HG02623 (cell line): ENCODE data around the gene LPAR2.
A peak's percentile ranks its signal among the peaks of the same experiment; 100 is the strongest.
"Not testable (repeated sequence)": the region's sequence is repeated elsewhere in the genome, so short reads cannot be mapped to it uniquely, and the experiment has no call there.

Source experiments
- ATAC-seq: cut with Tn5 transposase; IDR thresholded peaks from one replicate; pipeline ENCODE4 v1.9.1; 2021; ENCODE audit warnings: moderate library complexity; ENCODE audit not compliant: unreplicated experiment

LPAR2 gene

DNA sequence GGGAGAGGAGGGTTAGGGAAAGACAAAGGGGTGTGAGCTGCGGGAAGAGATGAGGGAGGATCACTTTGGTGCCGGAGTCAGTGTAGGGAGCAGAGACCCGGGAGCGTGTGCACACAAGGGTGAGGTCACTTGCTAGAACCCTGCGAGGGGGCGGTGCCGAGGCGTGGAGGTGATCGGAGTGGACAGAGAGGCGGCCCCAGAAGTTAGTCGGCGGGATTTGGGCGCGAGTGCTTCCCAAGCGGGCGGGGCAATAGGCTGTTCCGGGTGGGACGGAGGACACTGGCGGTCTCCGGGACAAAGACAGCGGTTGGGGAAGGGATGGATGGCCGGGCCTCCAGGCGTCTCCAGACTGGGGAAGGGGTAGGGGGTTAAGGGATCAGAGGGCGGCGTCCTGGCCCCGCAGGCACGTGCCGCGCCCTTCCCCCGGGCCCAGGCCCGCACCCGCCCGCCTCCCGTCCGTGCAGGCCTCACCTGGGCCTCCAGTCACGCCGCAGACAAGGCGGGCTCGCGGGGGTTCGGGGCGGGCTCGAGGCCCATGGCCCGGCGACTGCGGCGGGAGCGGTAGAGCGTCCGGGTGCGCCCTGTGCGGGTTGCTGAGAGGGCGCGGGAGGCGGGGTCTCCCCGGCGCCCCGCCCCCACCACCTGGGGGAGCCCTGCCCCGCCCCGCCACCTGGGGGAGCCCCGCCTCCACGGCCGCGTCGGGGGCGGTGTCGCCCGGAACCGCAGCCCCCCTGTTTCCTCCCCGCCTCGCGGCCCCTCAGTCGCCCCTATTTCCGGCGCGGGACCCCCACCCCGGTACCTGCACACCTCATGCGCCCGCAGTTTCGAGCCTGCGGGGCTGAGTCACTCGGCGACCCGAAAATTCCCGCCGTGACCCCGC lies at the start of gene LPAR2:
Gene LPAR2 (minus strand): TSS at position 600 of the 880 bp plus-strand sequence. CDS start 945 bp downstream, outside the sequence.
- peak; percentile 54 for ATAC-seq

DNA sequence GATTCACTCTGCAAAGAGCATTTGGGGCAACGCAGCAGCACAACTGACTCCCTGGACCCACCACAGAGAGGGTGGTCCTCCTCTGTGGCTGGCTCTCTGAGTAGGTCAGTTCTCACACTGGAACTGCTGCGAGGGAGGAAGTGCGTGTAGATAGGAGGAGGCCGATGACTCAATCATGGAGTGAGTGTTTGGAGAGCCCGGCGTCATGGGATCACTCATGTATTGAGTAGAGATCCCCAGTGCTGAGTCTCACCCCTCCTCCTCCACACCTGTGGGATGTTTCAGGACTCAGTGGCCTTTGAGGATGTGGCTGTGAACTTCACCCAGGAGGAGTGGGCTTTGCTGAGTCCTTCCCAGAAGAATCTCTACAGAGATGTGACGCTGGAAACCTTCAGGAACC lies 49.6 kb upstream of the LPAR2 start:
- ATAC-seq: no peak

DNA sequence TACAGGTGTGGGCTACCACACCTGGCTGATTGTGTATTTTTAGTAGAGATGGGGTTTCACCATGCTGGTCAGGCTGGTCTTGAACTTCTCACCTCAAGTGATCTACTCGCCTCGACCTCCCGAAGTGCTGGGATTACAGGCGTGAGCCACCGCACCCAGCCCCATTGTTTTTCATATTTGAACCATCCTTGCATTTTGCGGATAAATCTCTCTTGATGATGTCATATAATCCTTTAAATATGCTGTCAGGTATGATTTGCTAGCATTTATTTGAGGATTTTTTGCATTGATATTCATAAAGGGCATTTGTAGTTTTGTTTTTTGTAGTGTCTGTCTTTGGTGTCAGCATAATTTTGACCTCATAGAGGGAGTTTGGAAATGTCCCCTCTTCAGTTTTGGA lies 46.3 kb upstream of the LPAR2 start:
- ATAC-seq: no peak

DNA sequence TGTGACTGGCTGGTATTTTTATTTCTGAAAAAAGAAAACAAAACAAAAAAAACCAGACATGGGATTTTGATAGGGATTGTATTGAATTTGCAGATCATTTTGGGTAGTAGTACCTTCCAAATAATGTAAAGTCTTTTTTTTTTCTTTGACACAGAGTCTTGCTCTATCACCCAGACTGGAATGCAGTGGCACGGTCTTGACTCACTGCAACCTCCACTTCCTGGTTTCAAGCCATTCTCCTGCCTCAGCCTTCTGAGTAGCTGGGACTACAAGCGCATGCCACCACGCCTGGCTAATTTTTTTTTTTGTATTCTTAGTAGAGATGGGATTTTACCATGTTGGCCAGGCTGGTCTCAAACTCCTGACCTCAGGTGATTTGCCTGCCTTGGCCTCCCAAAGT lies 44.8 kb upstream of the LPAR2 start:
- no peak for ATAC-seq

DNA sequence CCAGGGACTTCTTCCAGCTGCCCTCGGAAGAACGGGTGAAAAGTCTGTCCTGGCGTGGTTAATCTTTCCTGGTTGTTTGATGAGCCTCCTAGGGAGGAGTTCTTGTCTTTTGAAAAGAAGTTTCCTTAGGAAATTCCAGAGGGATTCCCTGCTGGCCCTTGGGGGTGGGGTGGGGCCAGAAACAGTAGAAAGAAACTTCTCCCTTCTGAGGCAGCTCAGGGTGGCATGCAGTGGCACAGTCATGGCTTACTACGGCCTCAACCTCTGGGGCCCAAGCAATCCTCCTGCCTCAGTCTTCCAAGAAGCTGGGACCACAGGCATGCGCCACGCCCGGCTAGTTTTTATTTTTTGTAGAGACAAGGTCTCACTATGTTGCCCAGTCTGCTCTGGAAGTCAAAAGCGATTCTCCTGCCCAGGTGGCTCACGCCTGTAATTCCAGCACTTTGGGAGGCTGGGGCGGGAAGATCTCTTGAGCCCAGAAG lies 42.1 kb upstream of the LPAR2 start:
- no peak for ATAC-seq

DNA sequence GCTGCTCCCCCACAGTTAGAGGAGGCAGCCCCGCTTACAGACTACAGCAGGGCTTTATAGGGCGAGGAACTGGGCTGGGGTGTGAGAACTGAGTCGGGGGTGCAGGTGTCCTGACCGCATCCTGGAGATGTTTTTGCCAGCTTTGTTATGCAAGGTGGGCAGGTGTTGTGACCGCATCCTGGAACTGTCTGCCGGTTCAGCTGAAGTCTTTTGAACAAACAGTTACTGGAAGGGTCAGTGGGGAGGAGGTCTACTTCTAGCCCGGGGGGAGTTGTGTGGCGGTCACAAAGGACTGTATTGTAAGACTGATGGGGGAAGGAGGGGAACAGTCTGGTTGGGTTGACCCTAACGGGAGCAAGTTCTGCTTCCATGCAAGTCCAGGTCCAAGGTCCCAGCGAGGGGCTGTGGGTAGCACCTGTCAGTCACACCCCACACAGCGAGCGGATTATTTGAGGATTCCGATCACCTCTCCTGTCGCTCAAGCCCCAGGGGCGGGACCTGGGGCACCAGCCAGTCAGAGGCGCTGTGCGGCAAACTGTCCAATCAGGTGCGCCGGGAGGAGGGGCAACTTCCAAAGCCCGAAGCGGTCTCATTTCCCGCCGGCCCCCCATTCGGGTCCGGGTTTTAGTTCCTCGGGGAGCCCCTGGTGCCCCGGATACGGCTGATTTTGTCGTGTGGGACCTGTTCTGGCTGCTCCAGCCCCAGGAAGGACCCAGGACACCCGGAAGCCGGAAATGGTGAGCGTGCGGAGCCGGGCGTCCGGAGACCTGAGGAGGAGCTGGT lies 40.4 kb upstream of the LPAR2 start, which contains the start of gene ZNF101:
Gene ZNF101 (plus strand): TSS at position 610 of the 783 bp plus-strand sequence. CDS start 125 bp downstream, at position 735.
- ATAC-seq: peak; percentile 56

DNA sequence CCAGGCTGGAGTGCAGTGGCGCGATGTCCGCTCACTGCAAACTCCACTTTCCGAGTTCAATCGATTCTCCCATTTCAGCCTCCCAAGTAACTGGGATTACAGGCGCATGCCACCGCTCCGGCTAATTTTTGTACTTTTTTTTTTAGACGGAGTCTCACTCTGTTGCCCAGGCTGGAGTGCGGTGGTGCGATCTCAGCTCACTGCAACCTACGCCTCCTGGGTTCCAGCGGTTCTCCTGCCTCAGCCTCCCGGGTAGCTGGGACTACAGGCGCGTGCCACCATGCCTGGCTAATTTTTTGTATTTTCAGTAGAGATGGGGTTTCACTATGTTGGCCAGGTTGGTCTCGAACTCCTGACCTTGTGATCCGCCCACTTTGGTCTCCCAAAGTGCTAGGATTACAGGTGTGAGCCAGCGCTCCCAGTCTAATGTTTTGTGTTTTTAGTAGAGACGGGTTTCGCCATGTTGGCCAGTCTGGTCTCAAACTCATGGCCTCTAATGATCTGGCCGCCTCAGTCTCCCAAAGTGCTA lies 37.5 kb upstream of the LPAR2 start:
- ATAC-seq: not testable (repeated sequence)

DNA sequence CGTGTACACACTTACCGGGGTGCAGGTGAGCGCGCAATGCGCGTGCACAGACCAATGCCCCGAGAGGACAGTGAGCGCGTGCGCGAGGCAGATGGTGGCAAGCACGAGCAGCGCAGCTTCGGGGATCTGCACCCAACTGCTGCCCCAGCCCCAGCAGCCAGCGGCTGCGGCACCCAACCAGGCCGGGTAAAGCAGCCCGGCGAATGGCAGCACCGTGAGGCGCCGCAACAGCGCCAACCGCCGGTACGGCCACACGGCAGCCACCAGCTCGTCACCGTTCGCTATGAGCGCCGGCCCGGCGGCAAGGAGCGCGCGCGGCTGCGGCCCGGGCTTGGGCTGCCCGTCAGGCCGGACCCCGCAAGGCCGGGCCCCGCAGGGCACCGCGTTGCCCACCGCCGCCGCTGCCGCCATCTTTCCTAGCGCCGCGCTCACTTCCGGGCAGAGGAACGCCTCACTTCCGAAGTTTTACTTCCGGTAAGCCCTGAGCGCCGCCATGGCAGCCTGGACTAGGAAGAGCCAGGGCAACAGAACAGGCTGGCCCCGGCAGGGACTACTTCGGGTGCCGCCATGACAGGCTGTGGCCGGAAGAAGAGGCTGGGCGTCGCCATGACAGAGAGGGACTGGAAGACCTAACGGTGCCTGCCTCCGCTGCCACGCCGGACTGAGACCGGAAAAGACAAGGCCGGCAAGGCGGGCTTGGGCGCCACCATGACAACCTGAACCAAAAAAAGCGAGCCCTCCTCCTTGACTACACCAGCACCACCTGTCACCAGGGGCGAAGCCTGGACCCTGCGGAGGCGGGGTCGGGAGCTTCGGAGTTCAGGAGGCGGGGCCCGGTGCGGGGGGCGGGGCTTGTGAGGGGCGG lies 35.5 kb upstream of the LPAR2 start, which contains the start of gene ATP13A1:
Gene ATP13A1 (minus strand): TSS at position 421 of the 865 bp plus-strand sequence. CDS start 10 bp downstream, at position 411.
- ATAC-seq: peak; percentile 70

DNA sequence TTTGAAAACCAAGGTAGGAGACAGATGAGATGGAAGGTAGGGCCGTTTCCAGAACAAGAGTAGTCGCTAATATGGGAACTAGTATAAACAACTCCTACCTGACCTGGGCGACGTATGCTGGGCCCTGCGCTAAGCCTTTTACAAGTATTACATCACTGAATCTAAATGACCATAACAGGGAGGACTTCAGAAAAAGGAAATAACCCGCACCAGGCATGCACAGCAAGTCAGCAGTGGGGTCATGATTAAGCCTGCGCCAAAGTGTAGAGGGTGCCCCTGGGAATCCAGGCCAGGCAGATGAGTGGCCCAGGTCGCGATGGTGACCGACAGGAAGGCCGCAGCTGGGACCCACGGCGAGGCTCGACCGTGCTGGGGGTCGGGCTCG lies 34.8 kb upstream of the LPAR2 start:
- ATAC-seq: no peak

DNA sequence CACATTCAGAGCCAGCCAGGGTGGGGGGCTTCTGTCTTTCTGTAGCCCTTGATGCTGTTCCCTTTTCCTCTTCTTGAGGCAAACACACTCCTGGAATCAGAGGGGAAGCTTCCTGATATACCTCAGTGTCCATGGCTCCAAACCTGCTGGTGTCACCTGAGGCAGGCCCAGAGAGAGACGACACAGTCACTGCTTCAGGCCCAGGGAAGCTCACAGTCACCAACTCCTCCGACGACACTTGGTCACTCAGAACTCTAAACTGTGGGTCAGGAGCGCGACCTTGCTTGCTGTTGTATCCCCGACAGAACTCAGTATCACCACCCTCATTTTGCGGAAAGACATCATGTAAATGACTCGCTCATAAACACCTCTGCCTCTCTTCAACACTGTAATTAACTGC lies 34.3 kb upstream of the LPAR2 start:
- ATAC-seq: no peak

DNA sequence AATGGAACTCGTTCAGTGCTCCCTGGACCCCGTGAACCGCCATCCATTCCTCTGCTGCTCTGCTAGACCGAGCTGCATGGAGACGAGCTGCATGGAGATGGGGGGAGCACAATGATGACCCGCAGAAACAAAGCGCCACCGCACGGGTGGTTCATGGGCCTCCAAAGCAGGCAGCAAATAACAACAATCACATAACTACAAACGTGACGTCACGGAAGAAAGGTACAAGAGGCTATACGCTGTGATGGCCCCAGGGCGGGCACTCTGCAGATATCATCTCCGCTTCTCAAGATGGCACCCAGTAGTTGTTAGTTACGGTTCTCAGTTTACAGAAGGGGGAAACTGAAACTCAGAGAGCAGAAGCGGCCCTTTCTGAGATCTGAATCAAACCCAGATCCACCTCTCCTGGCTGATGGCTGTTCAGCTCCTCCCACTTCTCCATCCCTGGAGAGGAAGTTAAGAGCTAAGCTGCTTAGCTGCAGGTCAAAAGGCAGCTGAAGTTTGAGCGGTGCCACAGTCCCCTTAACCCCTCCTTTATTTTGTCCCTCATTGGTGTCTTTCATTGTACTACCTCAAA lies 33.7 kb upstream of the LPAR2 start:
- ATAC-seq: no peak

DNA sequence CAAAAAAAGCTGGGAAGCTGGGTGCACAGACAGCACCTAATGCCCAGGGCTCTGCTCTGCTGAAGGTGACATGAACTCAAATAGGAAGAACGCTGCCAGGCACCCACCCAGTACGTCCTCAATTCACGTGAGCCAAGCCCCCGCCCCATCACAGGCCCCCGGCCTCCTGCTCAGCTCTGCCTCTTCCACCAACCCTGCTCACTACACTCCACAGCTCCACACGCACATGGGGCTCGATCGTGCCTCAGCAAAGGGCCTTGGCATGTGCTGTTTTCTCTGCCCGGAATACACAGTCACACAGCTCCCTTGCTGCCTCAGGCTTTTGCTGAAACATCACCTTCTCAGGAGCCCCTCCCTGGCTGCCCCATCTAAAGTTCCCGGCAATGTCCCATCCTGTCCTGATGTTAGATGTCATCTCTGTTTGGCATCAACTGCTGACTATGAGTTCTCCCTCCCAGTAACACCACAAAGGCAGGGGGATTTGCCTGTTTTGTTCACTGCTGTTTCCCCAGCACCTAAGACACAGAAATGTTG lies 33.2 kb upstream of the LPAR2 start:
- ATAC-seq: no peak

DNA sequence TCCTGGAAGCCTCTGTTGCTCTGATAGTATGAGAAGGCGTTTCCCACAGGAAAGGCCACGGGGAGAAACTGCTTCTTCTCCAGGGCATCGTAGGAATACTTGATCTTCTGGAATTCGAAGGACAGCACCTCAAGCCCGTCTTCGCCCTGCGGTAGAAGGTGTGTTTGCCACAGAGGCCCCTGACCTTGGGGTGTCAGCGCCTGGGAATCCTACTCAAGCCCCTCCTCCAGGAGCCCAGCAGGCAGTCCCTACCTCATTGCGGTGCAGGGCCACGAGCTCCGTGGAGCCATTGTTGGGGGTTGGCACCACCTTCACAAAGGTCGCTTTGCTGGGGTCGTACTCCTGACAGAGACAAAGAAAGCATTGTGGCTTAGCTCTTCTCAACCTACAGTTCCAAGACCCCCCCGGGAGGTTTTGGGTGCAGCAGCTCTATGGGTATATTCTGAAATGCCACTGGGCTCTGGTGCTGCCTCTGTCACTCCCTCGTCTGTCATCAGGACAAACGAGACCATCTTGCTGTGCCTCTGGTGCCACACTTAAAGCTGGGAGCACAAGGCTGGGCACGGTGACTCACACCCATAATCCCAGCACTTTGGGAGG lies 31.7 kb upstream of the LPAR2 start:
- no peak for ATAC-seq

DNA sequence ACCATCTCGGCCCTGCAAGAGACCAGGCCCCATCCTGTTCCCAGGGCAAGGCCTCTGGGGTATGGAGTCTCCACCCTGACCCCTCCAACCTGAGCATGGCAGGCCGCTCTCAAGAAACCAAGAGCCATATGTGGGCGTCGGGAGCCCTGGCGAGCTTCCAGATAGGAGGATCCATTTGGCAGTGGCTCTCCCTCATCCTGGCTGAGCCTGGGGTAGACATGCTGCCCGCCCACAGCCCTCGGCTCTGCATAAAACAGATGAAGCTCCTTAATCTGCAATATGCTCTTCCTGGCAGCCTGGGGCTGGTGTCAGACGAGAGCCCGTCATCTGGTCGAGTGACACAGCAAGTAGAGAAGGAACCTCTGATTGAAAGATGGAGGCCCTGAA lies 29.4 kb upstream of the LPAR2 start:
- ATAC-seq: no peak

DNA sequence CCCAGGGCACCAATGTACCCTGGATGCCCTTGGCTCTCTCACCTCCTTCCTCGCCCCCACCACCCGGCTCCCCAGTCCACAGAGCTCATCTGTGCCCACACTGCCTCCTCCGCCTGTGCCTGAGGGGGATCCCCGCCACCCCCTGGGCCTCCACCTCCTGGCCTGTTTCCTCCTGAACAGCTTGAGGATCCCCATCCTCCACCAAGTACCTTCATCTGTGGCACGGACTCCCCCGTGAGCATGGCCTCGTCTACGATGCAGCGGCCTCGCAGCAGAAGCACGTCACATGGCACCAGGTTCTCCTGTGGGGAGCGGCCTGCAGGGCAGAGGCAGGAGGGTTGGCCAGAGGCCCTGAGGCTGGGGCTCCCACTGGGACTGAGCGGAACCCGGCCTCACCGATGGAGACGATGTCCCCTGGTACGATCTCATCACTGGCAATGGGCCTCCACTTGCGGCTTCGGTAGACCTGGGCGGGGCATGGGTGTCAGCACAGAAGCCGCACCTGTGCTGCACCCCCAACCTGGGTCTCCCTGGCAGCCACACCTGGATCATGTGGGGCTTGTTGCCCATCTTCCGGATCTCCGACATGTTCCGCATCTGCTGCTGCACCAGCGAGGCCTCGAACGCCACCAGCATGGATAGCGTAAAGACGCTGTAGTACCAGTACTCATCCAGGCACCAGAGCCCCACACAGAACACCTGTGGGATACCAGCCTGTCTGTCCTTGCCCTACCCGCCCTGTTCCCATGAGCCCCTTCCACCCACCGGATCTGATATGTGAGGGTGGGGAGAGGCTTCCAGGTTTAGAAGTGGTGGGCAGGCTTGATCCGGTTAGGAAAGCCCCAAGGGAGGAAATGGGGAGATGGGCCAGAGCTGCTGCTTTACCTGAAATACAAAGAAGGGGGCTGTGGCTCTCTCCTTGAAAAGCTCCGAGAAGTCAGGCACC lies 28.7 kb upstream of the LPAR2 start:
- ATAC-seq: no peak

DNA sequence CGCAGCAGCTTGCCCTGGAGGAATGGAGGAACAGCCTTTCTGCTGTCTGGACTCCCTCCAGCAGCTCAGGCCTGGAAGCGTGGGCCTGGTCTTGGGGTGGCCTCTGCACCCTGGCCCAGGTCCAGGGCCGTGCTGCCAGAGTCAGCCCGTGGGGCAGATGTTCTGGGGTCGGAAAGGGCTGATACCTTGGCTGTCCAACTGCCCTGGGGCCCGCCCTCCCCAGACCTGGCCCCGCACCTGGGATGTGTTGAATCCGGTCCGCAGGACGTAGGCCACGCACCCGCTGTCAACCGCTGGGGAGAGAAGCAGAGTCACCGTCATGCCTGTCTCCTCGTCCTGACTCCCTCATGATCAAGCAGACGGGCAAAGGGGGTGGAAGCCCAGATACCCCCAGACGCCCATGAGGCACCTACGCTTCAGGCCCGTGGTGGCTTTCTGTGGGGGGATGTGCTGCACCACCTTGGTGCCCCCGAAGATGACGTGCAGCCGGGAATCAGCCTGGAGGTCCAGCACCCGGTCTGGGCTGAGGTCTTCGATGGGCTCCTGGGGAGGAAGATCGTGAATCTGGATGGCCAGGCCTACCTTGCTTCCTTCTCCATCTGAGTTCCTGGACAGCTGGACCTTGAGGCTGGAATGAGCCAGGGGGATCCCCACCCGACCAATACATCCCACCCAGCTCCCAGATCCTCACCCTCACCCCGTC lies 27.8 kb upstream of the LPAR2 start:
- ATAC-seq: no peak

DNA sequence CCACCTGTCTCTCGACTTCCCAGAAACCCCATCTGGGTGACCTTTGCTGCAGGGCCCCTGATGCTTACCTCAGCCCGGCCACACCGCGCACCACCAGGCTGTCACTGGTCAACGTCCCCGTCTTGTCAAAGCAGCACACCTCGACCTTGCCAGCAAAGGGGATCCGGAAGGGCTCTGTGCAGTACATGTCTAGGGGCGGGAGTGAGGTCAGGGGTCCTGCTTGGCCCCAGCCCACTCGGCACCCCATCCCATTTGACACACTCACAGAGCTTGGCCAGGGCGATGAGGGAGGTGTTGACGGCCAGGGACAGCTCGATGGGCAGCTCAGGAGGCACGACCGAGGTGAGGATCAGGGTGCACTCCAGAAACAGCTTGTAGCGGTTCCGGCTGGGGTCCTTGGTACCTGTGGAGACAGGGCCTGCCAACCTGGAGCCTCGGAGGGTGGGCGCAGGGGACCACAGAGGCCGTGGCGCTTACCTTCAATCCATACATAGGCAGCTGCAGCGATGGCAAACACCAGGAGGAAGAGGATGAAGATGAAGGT lies 27.1 kb upstream of the LPAR2 start:
- ATAC-seq: no peak
